NB4 (cell line): ENCODE measurements around the gene ZCCHC14.

ENCODE experiments used
- DNase-seq: peaks from one replicate; pipeline ENCODE4 v3.0.0; 2010; ENCODE audit warnings: low read depth
- H3K4me3 ChIP-seq: one replicate; pipeline ENCODE4 v1.5.1; 2011; ENCODE audit warnings: mild to moderate bottlenecking, low read depth, low read length, moderate library complexity
- CTCF ChIP-seq: IDR thresholded peaks from one replicate; pipeline ENCODE4 v1.5.1; 2012; ENCODE audit warnings: low read depth, low read length
- MAX ChIP-seq: IDR thresholded peaks from 2 replicates; pipeline ENCODE4 v1.6.1; 2011; ENCODE audit warnings: low read depth, low read length
- MYC ChIP-seq: IDR thresholded peaks from 2 replicates; pipeline ENCODE4 v1.6.1; 2011; ENCODE audit warnings: low read depth, low read length
- POLR2A ChIP-seq: IDR thresholded peaks from 2 replicates; pipeline ENCODE4 v1.6.1; 2011; ENCODE audit warnings: mild to moderate bottlenecking; ENCODE audit not compliant: insufficient read length; ENCODE audit errors: extremely low read depth

Gene ZCCHC14

GRCh38 chr16:87535457-87535854 is 42.6 kb upstream of the ZCCHC14 start:
- no peak for DNase-seq
- TF ChIP-seq MAX (no peak), MYC (no peak), CTCF (no peak), POLR2A (no peak)

GRCh38 chr16:87534751-87535150 is 41.9 kb upstream of the ZCCHC14 start:
- TF ChIP-seq MAX: no peak
- no peak for TF ChIP-seq CTCF
- H3K4me3 ChIP-seq: no peak overlapping the region
- DNase-seq: no peak

More at GRCh38 chr16:87535457-87535854, 42.6 kb upstream of the ZCCHC14 start:
- H3K4me3 ChIP-seq: no peak overlapping the region

- TF ChIP-seq MAX (no peak), CTCF (no peak), MYC (no peak)
- DNase-seq: no peak
- H3K4me3 ChIP-seq: no peak overlapping the region
Measured at GRCh38 chr16:87534030-87534653, 41.3 kb upstream of the ZCCHC14 start.

- H3K4me3 ChIP-seq: no peak overlapping the region
- TF ChIP-seq MYC (no peak), POLR2A (no peak), CTCF (no peak), MAX (no peak)
- no peak for DNase-seq
Measured at GRCh38 chr16:87533061-87533460, 40.2 kb upstream of the ZCCHC14 start.

GRCh38 chr16:87531418-87531817 is 38.6 kb upstream of the ZCCHC14 start:
- no peak overlapping the region for H3K4me3 ChIP-seq
- TF ChIP-seq MAX: no peak
- no peak for TF ChIP-seq MYC
- no peak for TF ChIP-seq POLR2A
- TF ChIP-seq CTCF: no peak
- no peak for DNase-seq
